ACHN (cell line): ENCODE data around the gene CENPU.
"Not testable (repeated sequence)": the region's sequence is repeated elsewhere in the genome, so short reads cannot be mapped to it uniquely, and the experiment has no call there.

Experiments used
- DNase-seq: peaks from one replicate; pipeline ENCODE4 v3.0.0-alpha.2; 2015
- in situ Hi-C: cut with HindIII; loops from 2 replicates; pipeline ENCODE4 v1.10.0; 2017; ENCODE audit warnings: low sequenced_read_pairs, low pct_ligation_motif_present, low pct_unique_long_range_greater_than_20kb

Gene CENPU

DNA sequence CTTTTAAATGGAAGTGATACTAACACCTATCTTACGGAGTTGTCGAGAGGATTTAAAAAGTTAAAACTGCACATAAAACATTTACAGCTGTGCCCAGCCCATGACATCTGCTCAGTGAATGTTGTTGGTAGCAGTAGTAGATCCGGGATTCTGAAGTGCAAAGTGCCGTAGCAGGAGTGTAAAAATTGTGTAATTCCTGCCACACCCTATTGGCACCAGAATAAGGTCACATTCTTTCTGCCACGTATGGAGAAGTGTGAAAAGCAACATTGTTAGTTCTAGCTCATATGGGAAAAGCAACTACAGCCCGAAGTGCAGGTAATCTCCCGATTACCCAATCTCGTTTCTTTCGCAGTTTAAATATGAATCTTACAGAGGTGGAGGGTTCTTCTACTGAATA lies 53.2 kb downstream of the CENPU start:
- in situ Hi-C loops: no loop called here
- no peak for DNase-seq

- in situ Hi-C loops: no loop called here
- DNase-seq: no peak
These were observed 57.9 kb downstream of the CENPU start for GRCh38 chr4:184675821-184676492.

DNA sequence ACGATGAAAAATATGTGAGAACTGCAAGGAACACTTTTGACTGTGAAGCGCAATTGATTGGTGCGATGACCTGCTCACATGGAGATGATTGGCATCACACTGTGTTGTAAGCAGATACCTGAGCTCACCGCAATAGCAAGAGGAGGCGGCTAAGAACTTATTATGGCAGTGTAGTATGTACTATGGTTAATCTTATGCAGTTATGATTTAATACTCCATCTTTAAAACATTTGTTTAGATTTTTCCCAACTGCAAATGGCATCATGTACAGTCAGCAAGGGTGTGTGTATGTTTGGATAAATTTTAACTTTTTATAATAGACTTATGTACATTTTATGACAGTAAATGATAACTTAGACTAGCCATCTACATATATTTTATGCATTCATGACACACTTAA lies 58.9 kb downstream of the CENPU start:
- in situ Hi-C loops: no loop called here
- DNase-seq: no peak

GRCh38 chr4:184674011-184674410 lies 59.9 kb downstream of the CENPU start:
- in situ Hi-C loops: no loop called here
- no peak for DNase-seq

DNA sequence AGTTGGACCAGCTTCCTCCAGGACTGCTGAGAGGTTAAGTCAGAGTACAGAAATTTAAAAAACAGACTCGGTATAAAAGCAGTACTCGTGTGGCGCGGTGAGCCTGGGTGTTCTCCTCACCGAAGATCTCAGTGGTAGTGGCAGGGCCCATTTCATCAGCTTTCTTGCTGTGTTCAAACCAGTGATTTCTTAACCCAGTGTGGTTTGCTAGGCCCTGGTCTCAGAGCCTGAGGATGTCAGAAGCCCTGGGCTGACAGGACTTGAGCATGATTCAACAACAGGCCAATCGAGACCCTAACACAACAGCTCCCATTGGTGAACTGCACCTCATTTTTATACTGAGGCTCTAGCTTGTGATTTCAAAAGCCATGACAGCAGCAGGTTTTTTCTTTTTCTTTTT lies 61.2 kb downstream of the CENPU start:
- in situ Hi-C loops: no loop called here
- no peak for DNase-seq

GRCh38 chr4:184671101-184671500 lies 62.8 kb downstream of the CENPU start:
- no peak for DNase-seq

GRCh38 chr4:184669251-184669650 lies 64.6 kb downstream of the CENPU start:
- in situ Hi-C loops: no loop called here
- no peak for DNase-seq

More at GRCh38 chr4:184671101-184671500, 62.8 kb downstream of the CENPU start:
- in situ Hi-C loops: no loop called here

DNA sequence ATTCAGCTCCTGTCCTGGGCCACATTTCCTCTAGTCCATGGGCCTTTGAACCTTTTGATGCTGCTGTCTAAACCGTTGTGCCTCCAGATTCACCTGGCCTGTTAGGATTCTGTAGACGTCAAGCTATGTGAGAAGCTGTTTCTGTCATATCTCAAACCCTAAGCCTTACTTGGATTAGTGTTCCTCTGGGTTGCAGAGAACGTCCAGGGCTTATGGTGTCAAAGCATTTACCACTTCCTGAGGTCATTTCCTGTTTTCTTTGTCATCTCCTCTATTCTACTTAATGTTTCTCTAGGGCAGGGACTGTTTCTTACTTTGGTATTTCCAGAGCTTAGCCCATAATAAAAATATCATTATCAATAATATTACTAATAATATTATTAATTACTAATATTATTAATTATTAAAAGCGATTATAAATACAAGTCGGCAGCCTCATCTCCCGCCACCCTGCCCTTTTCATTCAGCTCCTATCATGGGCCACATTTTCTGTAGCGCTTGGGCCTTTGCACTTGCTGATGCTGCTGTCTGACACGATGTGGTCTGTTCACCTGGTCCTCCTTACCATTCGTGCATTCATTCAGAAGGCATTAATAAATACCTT lies 65.3 kb downstream of the CENPU start:
- no peak for DNase-seq
- in situ Hi-C loops: no loop called here

DNA sequence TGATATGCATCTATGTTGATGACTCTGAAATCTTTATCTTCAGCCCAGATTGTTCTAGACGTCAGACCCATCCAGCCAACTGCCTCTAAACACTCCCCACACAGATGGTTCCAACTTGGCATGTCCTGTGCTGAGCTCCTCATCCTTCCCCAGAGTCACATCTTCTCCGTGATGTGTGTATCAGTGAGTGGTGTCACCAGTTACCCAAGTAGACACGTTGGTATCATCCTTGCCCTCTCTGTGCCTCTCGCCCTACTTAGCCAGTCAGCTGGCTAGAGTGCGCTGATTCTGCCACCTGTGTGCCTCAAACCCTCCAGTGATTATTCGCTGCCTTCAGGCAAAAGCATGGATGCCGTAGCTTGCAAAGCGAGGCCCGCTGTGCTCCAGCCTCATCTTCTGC lies 65.8 kb downstream of the CENPU start:
- in situ Hi-C loops: no loop called here
- DNase-seq: no peak

DNA sequence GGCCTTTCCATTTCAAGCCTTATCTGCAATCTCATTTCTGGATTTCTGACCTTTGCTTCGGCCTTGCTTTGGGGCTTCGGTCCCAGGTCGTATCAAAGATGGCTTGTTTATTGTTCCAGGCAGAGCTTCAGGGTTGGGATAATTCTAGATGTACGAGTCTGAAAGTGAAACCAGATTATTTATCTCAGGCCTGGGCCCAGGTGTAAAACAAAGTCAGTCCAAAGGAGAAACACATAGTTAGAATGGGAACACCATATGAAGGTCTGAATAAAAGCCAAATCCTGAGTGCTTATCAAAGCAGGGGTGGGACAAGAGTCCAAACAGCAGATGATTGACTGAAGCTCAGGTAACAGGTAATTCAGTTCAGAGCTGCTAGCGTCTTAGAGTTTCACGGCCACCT lies 67.2 kb downstream of the CENPU start:
- in situ Hi-C loops: no loop called here
- DNase-seq: no peak

- DNase-seq: peak; percentile 22
- in situ Hi-C loops: no loop called here
These were observed 69.3 kb downstream of the CENPU start for GRCh38 chr4:184664445-184665210.

GRCh38 chr4:184662236-184662635 lies 71.7 kb downstream of the CENPU start:
- in situ Hi-C loops: no loop called here

DNA sequence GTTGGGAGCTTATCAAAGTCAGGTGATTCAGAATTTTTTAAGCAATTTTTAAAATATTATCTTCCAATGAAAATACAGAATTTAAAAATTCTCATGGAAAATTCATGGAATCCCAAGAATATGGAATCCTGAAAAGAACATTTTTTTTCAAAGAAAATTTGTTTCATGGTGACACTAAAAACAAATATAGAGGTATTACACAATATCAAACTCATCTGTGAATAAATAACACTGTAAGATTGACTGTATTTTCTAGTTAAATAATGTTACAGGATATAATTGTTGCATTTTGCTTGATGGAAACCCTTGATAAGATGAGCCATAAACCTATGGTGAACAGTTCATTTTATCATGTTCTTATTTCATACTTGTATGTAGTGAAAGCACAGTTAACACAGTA lies 72.9 kb downstream of the CENPU start:
- DNase-seq: no peak

More at GRCh38 chr4:184662236-184662635, 71.7 kb downstream of the CENPU start:
- DNase-seq: no peak

DNA sequence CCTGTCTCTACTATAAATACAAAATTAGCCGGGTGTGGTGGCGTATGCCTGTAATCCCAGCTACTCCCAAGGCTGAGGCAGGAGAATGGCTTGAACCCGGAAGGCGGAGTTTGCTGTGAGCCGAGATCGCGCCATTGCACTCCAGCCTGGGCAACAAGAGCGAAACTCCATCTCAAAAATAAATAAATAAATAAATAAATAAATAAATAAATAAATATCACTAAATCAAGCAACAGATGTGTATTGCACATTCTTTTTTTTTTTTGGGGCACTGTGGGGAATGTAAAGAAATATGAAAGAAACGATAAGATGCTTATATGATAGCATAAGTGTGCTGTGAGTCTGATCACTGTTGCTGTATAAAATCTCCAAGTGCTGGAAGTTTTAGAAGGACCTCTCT lies 76.1 kb downstream of the CENPU start:
- in situ Hi-C loops, DNase-seq: not testable (repeated sequence)

More for the DNA sequence above, 72.9 kb downstream of the CENPU start:
- in situ Hi-C loops: no loop called here

DNA sequence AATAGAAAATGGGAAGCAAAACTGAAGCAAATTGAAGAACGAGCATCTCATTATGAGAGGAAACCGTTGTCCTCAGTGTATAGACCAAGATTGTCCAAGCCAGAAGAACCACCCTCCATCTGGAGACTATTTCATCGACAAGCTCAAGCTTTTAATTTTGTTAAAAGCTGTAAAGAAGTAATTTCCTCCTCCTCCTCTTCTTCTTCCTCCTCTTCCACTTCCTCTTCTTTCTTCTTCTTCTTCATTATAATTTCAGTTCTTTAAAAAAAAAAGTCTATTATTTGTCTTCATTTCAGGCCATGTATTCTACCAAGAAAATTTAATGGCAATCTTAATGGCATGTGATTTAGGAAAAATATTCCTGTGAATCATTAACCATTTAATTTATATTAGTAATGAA lies 76.8 kb downstream of the CENPU start:
- DNase-seq: no peak
- in situ Hi-C loops: no loop called here

GRCh38 chr4:184655889-184656869 lies 77.7 kb downstream of the CENPU start:
- no peak for DNase-seq
- in situ Hi-C loops: no loop called here

DNA sequence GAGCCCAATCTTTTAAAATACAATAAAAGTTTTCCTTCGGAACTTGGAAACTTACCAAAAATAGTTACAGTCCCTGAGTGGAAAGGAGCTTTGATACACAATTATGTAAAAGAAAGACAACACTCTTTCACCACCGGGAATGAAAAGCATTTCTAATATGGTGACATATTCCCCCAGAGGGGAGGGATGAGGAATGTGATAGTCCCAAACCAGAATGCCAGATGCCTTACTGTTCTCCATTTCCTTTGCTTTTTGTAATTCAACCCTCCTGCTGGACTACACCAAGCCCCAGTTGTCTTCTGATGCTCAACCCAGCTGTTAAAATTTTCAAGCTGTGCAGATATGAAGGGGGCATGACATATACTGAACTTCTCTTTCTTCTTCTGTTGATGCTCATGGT lies 80.2 kb downstream of the CENPU start:
- no peak for DNase-seq
- in situ Hi-C loops: no loop called here

DNA sequence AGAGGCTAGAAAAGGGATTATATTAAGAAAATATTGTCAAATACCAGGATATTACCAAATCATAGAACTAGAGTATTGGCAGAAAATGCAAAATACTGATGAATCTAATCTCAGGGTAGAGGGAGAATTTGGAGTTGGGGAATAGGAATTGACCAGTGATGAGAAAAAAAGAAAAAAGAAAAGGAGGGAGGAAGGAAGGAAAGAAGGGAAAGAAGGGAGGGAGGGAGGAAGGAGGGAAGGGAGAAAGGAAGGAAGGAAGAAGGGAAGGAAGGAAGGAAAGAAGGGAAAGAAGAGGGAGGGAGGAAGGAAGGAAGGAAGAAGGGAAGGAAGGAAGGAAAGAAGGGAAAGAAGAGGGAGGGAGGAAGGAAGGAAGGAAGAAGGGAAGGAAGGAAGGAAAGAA lies 81.2 kb downstream of the CENPU start:
- DNase-seq, in situ Hi-C loops: not testable (repeated sequence)

- in situ Hi-C loops: no loop called here
These were observed 82.0 kb downstream of the CENPU start for GRCh38 chr4:184651899-184652298.

More at GRCh38 chr4:184651899-184652298, 82.0 kb downstream of the CENPU start:
- DNase-seq: no peak
